Tibial artery (tissue), 4 donors: ENCODE measurements around the gene NPC2.

Experiments used
- DNase-seq, 2 donors: peaks; one replicate each; pipeline ENCODE4 v3.0.0-alpha.2; 2019
- H3K27ac ChIP-seq, 2 donors: fragments of 200-600 bp; sonication (generic) in 1 of 2; 1 replicate in 1 of 2; 2 replicates in 1 of 2; pipeline ENCODE4 v1.5.1; 2018 to 2019; ENCODE audit warnings: mild to moderate bottlenecking in 1 of 2
- H3K27me3 ChIP-seq, 2 donors: fragments of 200-600 bp; sonication (generic) in 1 of 2; one replicate each; pipeline versions ENCODE4 v1.5.1 to v1.6.0; 2016 to 2019
- H3K36me3 ChIP-seq, 3 donors: fragments of 200-600 bp; sonication (generic) in 2 of 3; one replicate each; pipeline ENCODE4 v1.5.1; 2016 to 2019; ENCODE audit warnings: mild to moderate bottlenecking in 2 of 3
- H3K4me1 ChIP-seq, 4 donors: fragments of 200-600 bp; sonication (generic) in 2 of 4; 1 replicate in 3 of 4; 2 replicates in 1 of 4; pipeline ENCODE4 v1.5.1; 2016 to 2019
- H3K4me3 ChIP-seq, 2 donors: fragments of 200-600 bp; sonication (generic) in 1 of 2; 1 replicate in 1 of 2; 2 replicates in 1 of 2; pipeline ENCODE4 v1.5.1; 2018 to 2019; ENCODE audit warnings: mild to moderate bottlenecking in 2 of 2
- H3K9me3 ChIP-seq, 3 donors: fragments of 200-600 bp; sonication (generic) in 1 of 3; one replicate each; pipeline ENCODE4 v1.5.1; 2016 to 2019
- CTCF ChIP-seq, 2 experiments: fragments of 200-600 bp in 1 of 2; fragments of 450-650 bp in 1 of 2; IDR thresholded peaks; one replicate each; pipeline ENCODE4 v1.5.1; 2017 to 2019; ENCODE audit warnings: antibody characterized with exemption in 2 of 2, mild to moderate bottlenecking in 1 of 2, moderate library complexity in 1 of 2
- intact Hi-C: fragments of 100-400 bp; cut with DNase I; formaldehyde crosslinking; loops from one replicate; pipeline ENCODE4 v1.15.0; 2023; ENCODE audit warnings: low total_unique reads

The NPC2 gene

GRCh38 chr14:74465335-74465734 is 27.8 kb downstream of the NPC2 start:
- no peak for DNase-seq
- intact Hi-C loops = no loop called here
- TF ChIP-seq CTCF (IDR thresholded peaks at IDR 0.05) = no peak
- peaks cover 0 to 17% (median 4%) of the 10 kb centered on the region in 4 donors for H3K4me1 ChIP-seq
- H3K36me3 ChIP-seq = peaks cover 0 to 7% (median 0%) of the 10 kb centered on the region in 3 donors
- no peak overlapping the region for H3K4me3 ChIP-seq
- no peaks in the 10 kb centered on the region for H3K9me3 ChIP-seq
- no peaks in the 10 kb centered on the region for H3K27me3 ChIP-seq
- no peak overlapping the region for H3K27ac ChIP-seq

- Histone ChIP-seq H3K4me3 (no peak overlapping the region), H3K36me3 (peaks cover 0 to 7% (median 0%) of the 10 kb centered on the region in 3 donors), H3K27ac (no peak overlapping the region), H3K27me3 (no peaks in the 10 kb centered on the region), H3K9me3 (no peaks in the 10 kb centered on the region), H3K4me1 (peaks cover 0 to 11% (median 4%) of the 10 kb centered on the region in 4 donors)
- DNase-seq = no peak
- intact Hi-C loops = no loop called here
- TF ChIP-seq CTCF (IDR thresholded peaks at IDR 0.05) = no peak
Observed at GRCh38 chr14:74464785-74465184, 28.3 kb downstream of the NPC2 start.

- Histone ChIP-seq H3K4me3 (no peak overlapping the region), H3K9me3 (no peaks in the 10 kb centered on the region), H3K27me3 (no peaks in the 10 kb centered on the region), H3K4me1 (peaks cover 0 to 3% (median under 1%) of the 10 kb centered on the region in 4 donors), H3K36me3 (peaks cover 0 to 7% (median 0%) of the 10 kb centered on the region in 3 donors), H3K27ac (no peak overlapping the region)
- no peak for TF ChIP-seq CTCF (IDR thresholded peaks at IDR 0.05)
- no peak for DNase-seq
- intact Hi-C loops = no loop called here
Observed at GRCh38 chr14:74463697-74464096, 29.4 kb downstream of the NPC2 start.

- no peak for TF ChIP-seq CTCF (IDR thresholded peaks at IDR 0.05)
Observed at GRCh38 chr14:74462993-74463392, 30.1 kb downstream of the NPC2 start.

GRCh38 chr14:74459976-74460375 is 33.1 kb downstream of the NPC2 start:
- no peak for DNase-seq
- no peak for TF ChIP-seq CTCF (IDR thresholded peaks at IDR 0.05)
- Histone ChIP-seq H3K4me3 (no peak overlapping the region), H3K4me1 (no peaks in the 10 kb centered on the region), H3K9me3 (no peaks in the 10 kb centered on the region), H3K27me3 (no peaks in the 10 kb centered on the region), H3K36me3 (no peaks in the 10 kb centered on the region), H3K27ac (no peak overlapping the region)
- intact Hi-C loops = no loop called here

More at GRCh38 chr14:74462993-74463392, 30.1 kb downstream of the NPC2 start:
- Histone ChIP-seq H3K4me1 (no peaks in the 10 kb centered on the region), H3K27me3 (no peaks in the 10 kb centered on the region), H3K4me3 (no peak overlapping the region), H3K36me3 (peaks cover 0 to 7% (median 0%) of the 10 kb centered on the region in 3 donors), H3K9me3 (no peaks in the 10 kb centered on the region), H3K27ac (no peak overlapping the region)
- intact Hi-C loops = no loop called here
- no peak for DNase-seq
